ENCODE data around the gene KCTD15.
A peak's percentile ranks its signal among the peaks of the same experiment; 100 is the strongest.
"Not testable (repeated sequence)": the region's sequence is repeated elsewhere in the genome, so short reads cannot be mapped to it uniquely, and the experiment has no call there.

The KCTD15 gene

GRCh38 chr19:33815380-33816340, 19.0 kb downstream of the KCTD15 start:
- DNase-seq: peak; percentile 36

GRCh38 chr19:33818411-33818810, 21.7 kb downstream of the KCTD15 start:
- no peak for DNase-seq

- DNase-seq: not testable (repeated sequence)
Observed at GRCh38 chr19:33819078-33819477, 22.4 kb downstream of the KCTD15 start.

GRCh38 chr19:33819506-33819879, 22.8 kb downstream of the KCTD15 start:
- no peak for DNase-seq

- DNase-seq: peak; percentile 85
Observed at GRCh38 chr19:33819880-33820781, 23.5 kb downstream of the KCTD15 start.

GRCh38 chr19:33821871-33822270, 25.2 kb downstream of the KCTD15 start:
- DNase-seq: no peak

- no peak for DNase-seq
Observed at GRCh38 chr19:33823341-33823740, 26.7 kb downstream of the KCTD15 start.

GRCh38 chr19:33825556-33825955, 28.9 kb downstream of the KCTD15 start:
- no peak for DNase-seq

GRCh38 chr19:33826521-33826920, 29.9 kb downstream of the KCTD15 start:
- no peak for DNase-seq

GRCh38 chr19:33828266-33829075, 31.8 kb downstream of the KCTD15 start:
- DNase-seq: no peak

- no peak for DNase-seq
Observed at GRCh38 chr19:33830264-33830663, 33.6 kb downstream of the KCTD15 start.

GRCh38 chr19:33831825-33832224, 35.2 kb downstream of the KCTD15 start:
- no peak for DNase-seq

- no peak for DNase-seq
Observed at GRCh38 chr19:33832633-33833032, 36.0 kb downstream of the KCTD15 start.

- no peak for DNase-seq
Observed at GRCh38 chr19:33840382-33840781, 43.7 kb downstream of the KCTD15 start.

- no peak for DNase-seq
Observed at GRCh38 chr19:33840783-33841182, 44.1 kb downstream of the KCTD15 start.

GRCh38 chr19:33841685-33842084, 45.0 kb downstream of the KCTD15 start:
- no peak for DNase-seq

- no peak for DNase-seq
Observed at GRCh38 chr19:33844478-33844877, 47.8 kb downstream of the KCTD15 start.

- DNase-seq: no peak
Observed at GRCh38 chr19:33845498-33845897, 48.8 kb downstream of the KCTD15 start.

- no peak for DNase-seq
Observed at GRCh38 chr19:33849551-33850147, 53.0 kb downstream of the KCTD15 start.

GRCh38 chr19:33859016-33859415, 62.3 kb downstream of the KCTD15 start:
- no peak for DNase-seq

GRCh38 chr19:33860312-33861090, 63.8 kb downstream of the KCTD15 start:
- no peak for DNase-seq

Data from femur (tissue), 1 donor.